Measurements from ENCODE around the gene TMEM238.
"Not testable (repeated sequence)": the region's sequence is repeated elsewhere in the genome, so short reads cannot be mapped to it uniquely, and the experiment has no call there.

TMEM238 gene

DNA sequence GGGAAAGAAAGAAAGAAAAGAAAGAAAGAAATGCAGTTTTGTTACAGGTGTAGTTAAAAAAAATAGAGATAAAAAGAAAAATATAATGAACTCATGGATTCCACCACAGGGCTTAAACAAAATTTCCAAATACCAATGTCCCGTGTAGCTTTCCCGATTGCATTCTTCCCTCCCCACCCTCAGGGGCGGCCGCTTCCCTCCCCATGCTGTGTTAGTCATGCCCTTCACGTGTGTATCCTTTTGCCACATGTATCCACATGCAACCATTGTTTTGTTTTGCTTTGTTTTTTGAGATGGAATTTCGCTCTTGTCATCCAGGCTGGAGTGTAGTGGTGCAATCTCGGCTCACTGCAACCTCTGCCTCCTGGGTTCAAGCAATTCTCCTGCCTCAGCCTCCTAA is 48.0 kb downstream of the TMEM238 start:
- no peak overlapping the region for H3K27ac ChIP-seq
- TF ChIP-seq, protein P1, sequence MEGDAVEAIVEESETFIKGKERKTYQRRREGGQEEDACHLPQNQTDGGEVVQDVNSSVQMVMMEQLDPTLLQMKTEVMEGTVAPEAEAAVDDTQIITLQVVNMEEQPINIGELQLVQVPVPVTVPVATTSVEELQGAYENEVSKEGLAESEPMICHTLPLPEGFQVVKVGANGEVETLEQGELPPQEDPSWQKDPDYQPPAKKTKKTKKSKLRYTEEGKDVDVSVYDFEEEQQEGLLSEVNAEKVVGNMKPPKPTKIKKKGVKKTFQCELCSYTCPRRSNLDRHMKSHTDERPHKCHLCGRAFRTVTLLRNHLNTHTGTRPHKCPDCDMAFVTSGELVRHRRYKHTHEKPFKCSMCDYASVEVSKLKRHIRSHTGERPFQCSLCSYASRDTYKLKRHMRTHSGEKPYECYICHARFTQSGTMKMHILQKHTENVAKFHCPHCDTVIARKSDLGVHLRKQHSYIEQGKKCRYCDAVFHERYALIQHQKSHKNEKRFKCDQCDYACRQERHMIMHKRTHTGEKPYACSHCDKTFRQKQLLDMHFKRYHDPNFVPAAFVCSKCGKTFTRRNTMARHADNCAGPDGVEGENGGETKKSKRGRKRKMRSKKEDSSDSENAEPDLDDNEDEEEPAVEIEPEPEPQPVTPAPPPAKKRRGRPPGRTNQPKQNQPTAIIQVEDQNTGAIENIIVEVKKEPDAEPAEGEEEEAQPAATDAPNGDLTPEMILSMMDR (conservative IDR thresholded peaks at IDR 0.05): no peak

DNA sequence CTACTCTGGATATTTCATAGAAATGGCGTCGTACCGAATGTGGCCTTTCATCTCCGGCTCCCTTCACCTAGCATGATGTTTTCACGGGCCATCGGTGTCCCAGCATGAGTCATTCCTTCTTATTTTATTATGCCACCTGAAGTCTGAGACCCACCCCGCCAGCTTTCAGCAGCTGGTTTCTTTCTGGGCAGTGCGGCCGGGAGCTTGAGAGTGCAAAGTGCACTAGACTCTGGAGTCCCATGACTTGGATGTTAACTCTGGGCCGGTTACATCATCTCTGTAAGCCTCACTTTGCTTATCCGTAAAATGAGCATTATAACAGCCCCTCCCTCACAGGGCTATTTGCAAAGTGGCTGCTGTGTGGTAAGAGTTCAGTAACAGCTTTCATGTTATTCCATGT is 50.2 kb downstream of the TMEM238 start:
- H3K27ac ChIP-seq: no peak overlapping the region
- TF ChIP-seq, protein P1 (conservative IDR thresholded peaks at IDR 0.05): no peak

DNA sequence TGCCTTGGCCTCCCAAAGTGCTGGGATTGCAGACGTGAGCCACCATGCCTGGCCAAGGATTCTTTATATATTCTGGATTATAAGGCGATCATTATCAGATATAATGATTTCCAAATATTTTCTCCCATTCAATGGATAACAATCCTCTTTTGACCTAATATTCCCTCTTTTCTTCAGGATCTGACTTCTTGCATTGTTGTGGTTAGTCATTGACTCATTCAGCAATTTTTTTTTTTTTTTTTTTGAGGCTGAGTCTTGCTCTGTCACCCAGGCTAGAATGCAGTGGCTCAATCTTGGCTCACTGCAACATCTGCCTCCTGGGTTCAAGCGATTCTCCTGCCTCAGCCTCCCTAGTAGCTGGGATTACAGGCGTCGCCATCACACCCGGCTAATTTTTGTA is 54.3 kb downstream of the TMEM238 start:
- not testable (repeated sequence) for H3K27ac ChIP-seq
